ENCODE measurements around the gene FAM168A. TPM values are rescaled to one million over a fixed set of nuclear protein-coding genes. Genes with fewer than 3 reads are reported as not detected.

FAM168A gene
- total and polyA plus RNA-seq, 9 of the 15 experiments (the other 6 are each of a cell fraction or from before 2014, with no cell fraction given): 0.44 to 7.2 (median 2.9) TPM

- TF ChIP-seq HOXB6 (CRISPR knock-in tag; IDR thresholded peaks at IDR 0.05; ENCODE audit: borderline replicate concordance) (no peak), ZNF140 (CRISPR knock-in tag; IDR thresholded peaks at IDR 0.05) (no peak), ZNF316 (IDR thresholded peaks at IDR 0.05) (0 out of 2 replicates have a peak, but pooled peaks have one; percentile 12), THAP7 (CRISPR knock-in tag; IDR thresholded peaks at IDR 0.05) (no peak), POLR2A (conservative IDR thresholded peaks at IDR 0.05) (peak; percentile 68), WHSC1 (IDR thresholded peaks at IDR 0.05; ENCODE audit: low read length) (peak; percentile 37), CXXC5 (CRISPR knock-in tag; IDR thresholded peaks at IDR 0.05) (peak; percentile 77), PCBP1 (IDR thresholded peaks at IDR 0.05; ENCODE audit: low read depth, low read length, poor library complexity, severe bottlenecking) (peak; percentile 82), MBD1 (CRISPR knock-in tag; IDR thresholded peaks at IDR 0.05) (no peak), ZBTB34 (CRISPR knock-in tag; IDR thresholded peaks at IDR 0.05) (no peak), FOXM1 (IDR thresholded peaks at IDR 0.05; ENCODE audit: low read depth) (no peak), FOXM1 (CRISPR knock-in tag; IDR thresholded peaks at IDR 0.05; ENCODE audit: low read depth) (no peak), ZBTB17 (CRISPR knock-in tag; IDR thresholded peaks at IDR 0.05) (no peak), E2F3 (CRISPR knock-in tag; IDR thresholded peaks at IDR 0.05) (no peak), XRCC5 (IDR thresholded peaks at IDR 0.05; ENCODE audit: low read depth, low read length) (no peak), ELF2 (CRISPR knock-in tag; IDR thresholded peaks at IDR 0.05) (no peak), ZC3H4 (CRISPR knock-in tag; IDR thresholded peaks at IDR 0.05; ENCODE audit: borderline replicate concordance) (no peak; the same call in 1 of the 2 replicates), FUS (optimal IDR thresholded peaks at IDR 0.05; ENCODE audit: low read depth, low read length) (no peak), KDM2B (CRISPR knock-in tag; IDR thresholded peaks at IDR 0.05) (no peak), ZNF512 (tag; IDR thresholded peaks at IDR 0.05) (no peak), SAFB (IDR thresholded peaks at IDR 0.05; ENCODE audit: borderline replicate concordance, low read depth, low read length) (peak; percentile 47; the same call in 1 of the 2 replicates), ZNF165 (CRISPR knock-in tag; IDR thresholded peaks at IDR 0.05; ENCODE audit: borderline replicate concordance) (no peak), SRSF1 (IDR thresholded peaks at IDR 0.05; ENCODE audit: low read depth, low read length) (no peak)
Observed at GRCh38 chr11:73376803-73377629, 220.9 kb downstream of the FAM168A start (continued).
